HG02885 (cell line): Measurements from ENCODE around the gene SSBP4.
"Not testable (repeated sequence)": the region's sequence is repeated elsewhere in the genome, so short reads cannot be mapped to it uniquely, and the experiment has no call there.

ENCODE experiments used
- ATAC-seq: cut with Tn5 transposase; IDR thresholded peaks from one replicate; pipeline ENCODE4 v1.9.1; 2021; ENCODE audit warnings: mild to moderate bottlenecking; ENCODE audit not compliant: unreplicated experiment, poor library complexity

The SSBP4 gene

DNA sequence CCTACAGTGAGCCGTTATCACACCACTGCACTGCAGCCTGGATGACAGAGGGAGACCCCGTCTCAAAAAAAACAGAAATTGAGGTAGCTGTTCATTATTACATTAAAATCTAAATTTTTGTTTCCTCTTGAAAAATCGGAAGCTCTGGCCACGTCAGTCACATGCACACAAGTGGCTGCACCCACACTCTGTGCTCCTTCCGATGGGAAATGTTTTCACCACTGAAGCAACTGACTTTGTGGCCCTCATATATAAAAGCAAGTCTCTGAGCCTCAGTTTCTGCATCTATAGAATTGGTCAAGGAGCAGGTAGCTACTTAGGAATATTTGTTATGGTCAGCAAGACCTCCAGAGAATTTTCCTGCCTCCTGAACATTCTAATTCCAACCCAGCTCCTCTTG, 26.3 kb upstream of the SSBP4 start:
- no peak for ATAC-seq

DNA sequence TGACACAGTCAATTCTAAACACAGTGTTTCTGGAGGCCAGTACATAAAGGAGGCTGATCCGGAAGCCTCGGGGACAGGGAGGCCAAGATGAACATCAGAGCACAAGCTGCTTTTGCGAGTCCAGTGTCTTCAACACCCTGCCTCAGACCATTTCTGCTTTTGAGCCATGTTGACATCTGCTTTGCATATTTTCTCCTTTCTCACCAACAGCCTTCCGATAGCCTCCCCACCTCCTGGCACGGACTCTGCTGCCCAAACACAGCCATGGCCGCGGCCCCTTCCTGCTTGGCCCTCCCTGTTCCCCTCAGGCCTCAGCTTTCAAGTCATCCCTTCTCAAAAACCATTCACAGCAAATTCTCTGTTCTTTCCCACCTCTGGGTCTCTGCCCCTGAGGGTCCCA, 25.4 kb upstream of the SSBP4 start:
- no peak for ATAC-seq

DNA sequence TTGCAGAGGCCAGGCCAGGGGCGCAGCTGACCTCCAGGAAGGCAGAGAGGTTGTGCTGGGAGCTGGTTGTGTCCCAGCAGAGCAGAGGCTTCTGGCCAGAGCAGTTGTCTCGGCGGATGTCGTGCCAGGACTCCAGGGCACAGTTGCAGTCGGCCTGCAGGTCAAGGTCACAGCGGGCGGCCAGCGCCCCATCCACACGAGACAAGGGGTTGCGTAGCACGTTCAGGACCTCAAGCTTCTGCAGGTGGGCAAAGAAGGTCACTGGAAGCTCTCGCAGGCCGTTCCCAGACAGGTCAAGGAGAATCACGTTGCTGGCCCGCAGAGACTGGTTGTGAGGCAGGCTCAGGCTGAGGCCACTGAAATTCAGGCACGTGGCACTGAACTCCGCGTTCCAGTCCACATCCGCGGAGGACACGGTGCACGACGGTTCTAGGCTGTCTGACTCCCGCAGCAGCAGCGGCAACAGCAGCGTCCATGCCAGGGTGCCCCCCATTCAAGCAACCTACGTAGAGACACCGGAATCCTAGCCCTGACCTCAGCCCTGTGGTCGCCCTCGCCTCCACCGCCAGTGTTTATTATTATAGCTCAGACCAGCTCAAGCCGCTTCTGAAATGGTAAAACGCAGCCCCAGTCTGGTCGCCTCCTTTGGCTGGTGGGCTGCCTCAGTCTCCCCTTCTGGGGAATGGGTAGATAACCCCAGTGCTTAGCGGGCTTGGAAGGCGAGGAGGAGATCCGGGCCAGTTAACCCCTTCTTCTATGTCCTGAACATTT, 22.5 kb upstream of the SSBP4 start:
- no peak for ATAC-seq

DNA sequence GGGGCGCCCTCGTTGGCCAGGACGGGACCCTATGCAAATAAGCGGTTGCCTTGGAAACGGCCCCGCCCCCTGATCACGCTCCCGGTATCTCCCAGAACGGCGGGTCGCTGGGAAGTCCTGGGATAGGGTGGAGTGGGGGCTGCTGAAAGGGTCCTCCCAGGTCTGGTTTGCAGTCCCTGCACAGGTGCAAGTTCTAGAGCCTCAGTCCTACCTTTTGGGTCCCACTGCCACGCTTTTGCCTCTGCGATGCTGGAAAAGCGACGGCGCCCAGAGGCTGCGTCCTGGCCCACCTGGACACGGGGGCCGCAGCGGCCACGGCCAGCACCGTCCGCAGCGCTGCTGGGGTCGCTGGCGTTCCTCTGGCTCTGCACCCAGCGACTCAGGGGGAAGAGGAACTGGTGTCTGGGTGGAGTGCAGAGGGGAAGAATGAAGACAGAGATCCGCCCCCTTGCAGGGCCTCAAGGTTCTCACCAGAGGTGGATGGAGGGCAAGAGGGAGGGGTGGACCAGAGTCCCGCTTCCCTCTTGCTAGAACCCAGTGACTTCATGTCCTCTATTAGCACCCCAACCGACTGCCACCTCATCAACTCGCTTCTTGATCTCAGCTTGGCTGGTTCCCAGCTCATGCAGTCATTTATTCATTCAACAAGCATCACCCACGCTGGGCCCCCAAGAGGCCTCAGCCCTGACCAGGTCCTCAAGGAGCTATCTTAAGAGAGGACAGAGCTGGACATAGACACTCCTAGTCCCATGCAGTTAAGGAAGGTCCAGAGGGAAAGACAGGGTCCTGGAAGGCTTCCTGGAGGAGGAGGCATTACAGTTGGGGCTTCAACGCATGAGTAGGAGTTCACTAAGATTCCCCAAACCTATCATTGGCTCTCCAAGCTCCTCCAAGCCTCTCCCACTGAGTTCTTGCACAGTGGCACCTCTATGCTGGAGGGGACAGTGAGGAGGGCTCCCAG, 21.7 kb upstream of the SSBP4 start, which contains the start of gene LRRC25:
TSS of gene LRRC25 (minus strand) at position 381 of the 961 bp plus-strand sequence. CDS start 659 bp downstream, outside the sequence.
- ATAC-seq = no peak

DNA sequence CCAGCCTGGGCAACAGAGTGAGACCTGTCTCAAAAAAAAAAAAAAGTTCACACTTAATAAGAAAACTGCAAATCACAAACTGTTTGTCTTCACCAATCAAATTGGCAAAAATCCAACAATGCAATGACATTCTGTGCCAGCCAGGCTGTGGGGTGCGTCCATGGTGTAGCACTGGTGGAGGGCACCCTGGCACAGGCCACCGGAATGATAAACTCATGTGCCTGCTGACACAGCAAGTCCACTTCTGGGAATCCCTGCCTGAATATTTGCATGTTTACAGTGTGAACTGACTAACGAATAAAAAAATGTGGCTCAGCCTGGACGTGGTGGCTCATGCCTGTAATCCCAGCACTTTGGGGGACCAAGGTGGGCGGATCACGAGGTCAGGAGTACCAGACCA, 20.2 kb upstream of the SSBP4 start:
- ATAC-seq = no peak

DNA sequence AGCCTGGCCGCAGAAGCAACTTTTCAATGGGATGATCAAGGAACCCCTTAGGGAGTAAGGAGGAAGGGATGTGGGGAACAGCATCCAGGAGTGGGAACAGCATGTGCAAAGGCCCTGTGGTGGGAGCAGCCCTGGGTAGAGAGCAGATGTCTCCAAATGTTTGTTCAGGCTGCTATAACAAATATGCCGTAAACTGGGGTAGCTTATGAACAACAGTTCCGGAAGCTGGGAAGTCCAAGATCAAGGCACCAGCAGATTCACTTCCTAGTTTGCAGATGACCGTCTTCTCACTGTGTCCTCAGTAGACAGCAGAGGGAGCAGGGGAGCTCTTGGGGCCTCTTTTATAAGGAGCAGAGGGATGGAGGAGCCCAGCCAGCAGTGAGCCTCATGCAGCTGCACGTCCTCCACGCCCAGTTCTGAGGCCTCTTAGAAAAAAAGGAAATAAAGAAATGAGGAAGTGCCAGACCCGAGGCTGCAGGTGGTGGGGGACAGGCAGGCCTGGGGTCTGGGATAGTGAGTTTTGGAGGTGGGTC, 17.6 kb upstream of the SSBP4 start:
- no peak for ATAC-seq

DNA sequence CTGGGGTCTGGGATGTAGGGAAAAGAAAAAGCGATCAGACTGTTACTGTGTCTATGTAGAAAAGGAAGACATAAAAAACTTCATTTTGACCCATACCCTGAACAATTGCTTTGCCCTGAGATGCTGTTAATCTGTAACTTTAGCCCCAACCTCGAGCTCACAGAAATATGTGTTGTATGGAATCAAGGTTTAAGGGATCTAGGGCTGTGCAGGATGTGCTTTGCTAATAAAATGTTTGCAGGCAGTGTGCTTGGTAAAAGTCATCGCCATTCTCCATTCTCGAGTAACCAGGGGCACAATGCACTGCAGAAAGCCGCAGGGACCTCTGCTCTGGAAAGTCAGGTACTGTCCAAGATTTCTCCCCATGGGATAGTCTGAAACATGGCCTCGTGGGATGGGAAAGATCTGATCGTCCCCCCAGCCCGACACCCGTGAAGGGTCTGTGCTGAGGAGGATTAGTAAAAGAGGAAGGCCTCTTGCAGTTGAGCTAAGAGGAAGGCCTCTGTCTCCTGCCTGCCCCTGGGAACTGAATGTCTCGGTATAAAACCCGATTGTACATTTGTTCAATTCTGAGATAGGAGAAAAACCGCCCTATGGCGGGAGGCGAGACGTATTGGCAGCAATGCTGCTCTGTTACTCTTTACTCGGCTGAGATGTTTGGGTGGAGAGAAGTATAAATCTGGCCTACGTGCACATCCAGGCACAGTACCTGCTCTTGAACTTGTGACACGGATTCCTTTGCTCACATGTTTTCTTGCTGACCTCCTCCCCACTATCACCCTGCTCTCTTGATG, 16.5 kb upstream of the SSBP4 start:
- not testable (repeated sequence) for ATAC-seq

DNA sequence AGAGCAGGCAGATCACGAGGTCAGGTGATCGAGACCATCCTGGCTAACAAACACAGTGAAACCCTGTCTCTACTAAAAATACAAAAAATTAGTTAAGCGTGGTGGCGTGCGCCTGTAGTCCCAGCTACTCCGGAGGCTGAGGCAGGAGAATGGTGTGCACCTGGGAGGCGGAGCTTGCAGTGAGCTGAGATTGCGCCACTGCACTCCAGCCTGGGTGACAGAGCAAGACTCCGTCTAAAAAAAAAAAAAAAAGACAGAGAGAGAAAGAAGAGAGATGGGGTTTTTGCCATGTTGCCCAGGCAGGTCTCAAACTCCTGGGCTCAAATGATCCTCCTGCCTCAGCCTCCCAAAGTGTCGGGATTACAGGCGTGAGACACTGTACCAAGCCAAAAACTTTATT, 13.4 kb upstream of the SSBP4 start:
- not testable (repeated sequence) for ATAC-seq

DNA sequence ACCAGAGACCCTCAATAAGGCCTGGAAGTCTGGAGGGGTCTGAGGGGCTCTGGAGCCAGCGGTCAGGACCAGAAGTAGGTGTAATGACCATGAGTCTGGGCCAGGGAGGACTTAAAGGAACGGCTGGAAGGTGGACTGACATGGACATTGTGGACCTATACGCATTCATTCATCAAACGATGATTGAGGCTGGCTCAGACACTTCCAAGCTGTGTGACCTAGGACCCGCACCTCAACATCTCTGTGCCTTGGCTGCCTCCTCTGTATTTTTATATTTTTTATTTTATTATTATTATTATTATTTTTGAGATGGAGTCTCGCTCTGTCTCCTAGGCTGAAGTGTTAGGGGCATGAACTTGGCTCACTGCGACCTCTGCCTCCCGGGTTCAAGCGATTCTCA, 12.4 kb upstream of the SSBP4 start:
- ATAC-seq = no peak

DNA sequence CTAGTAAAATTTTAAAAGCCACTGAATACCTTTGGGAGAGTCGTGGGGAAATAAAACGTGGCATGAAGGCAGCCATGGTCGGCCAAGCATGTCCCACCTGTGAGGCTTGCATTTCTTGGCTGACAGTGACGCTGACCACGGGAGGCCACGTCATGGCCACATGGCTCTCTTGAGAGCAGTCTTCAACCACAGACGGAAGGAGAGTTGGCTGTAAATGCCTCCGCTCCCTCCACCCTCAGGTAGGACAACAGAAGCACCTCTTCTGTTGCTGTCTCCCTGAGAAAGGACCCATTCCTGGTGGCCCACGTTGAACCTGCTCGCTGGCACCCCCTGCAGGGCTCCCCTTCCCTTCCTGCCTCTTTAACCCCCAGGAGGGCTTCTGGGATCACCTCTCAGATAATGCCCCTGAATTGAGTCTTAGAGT, 11.1 kb upstream of the SSBP4 start:
- ATAC-seq = no peak

DNA sequence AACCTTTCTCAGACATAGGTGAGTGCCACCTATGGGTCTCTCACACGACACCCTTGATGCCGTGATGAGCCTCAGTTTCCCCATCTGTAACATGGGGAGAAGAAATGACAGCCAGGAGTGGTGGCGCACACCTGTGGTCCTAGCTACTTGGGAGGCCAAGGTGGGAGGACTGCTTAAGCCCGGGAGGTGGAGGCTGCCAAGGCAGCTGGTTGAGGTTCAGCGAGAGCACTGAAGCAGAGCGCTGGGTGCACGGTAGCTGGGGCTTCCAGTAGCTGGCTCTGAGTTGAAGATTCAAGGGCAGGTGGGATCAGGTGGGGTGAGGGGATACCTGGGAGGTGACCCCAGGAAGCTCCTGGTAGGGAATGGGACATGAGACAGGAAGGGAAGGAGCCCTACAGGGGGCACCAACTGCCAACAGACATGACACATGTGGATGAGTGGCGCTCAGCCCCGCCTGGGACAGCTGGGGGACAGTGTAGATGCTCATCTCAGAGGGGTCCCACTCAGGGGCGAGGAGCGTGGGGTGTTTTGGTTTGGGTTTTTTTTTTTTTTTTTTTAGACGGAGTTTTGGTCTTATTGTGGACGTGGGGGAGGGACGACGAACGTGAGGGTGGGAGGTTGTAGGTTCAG, 6.5 kb upstream of the SSBP4 start:
- no peak for ATAC-seq

DNA sequence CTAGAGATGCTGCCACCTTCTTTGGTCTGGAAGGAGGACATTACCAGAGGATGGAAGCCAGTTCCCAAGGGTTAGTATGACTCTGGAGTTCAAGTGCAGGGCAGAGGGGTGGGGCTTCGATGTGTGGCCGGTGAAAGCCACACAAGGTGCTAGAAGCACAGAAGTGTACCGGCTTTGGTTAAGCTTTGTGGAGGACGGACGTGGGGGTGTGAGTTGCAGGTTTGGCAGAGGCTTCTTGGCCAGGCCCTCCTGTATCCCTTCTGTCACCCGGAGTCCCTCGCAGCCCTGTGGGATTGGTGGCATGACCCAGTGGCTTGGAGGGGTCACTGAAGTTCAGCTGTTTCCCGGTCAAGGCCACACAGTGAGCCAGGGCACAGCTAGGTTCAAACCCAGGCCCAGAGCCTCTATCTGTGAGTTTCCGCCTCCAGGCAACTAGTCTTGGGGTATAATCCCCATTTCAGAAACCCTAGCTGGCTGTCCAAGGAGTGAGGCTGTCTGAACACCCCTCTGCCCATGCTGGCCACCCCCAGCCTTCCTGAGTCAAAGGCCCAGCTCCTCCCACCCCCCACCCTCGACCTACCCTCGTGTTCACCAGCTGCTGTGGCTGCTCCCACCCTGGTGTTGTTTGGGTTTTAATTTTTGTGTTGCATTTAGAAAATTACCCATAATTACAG, 4.6 kb upstream of the SSBP4 start:
- ATAC-seq = no peak

DNA sequence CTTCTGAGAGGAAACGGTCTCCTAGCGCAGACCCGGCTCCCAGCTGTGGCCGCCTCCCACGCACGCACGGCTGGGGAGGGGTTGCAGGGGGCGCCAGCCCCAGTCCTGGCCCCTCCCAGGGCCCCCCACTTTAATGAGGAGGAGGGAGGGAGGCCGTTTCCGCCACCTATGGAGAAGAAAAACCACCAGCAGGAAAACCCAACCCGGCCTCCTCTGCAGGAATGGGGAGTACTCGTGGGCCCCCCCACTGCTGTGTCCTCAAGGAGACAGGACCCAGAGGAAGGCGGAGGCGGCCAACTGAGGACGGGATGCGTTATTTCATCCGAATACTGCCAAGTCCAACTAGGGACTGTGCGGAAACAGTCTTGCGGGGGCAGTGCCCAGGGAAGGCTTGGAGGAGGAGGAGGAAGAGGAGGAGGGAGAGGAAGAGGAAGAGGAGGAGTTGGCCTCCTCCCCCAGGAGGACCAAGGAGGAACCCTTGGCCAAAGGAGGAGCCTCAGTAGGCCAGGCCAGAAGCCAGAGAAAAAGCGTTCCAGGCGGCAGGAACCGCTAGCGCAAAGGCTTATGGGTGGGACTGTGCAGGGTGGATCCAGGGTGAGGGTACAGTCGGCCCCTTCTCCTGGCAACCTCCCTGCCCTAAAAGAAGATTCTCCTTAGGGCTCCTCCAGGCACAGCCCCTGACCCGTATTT, 3.9 kb upstream of the SSBP4 start:
- ATAC-seq = no peak

DNA sequence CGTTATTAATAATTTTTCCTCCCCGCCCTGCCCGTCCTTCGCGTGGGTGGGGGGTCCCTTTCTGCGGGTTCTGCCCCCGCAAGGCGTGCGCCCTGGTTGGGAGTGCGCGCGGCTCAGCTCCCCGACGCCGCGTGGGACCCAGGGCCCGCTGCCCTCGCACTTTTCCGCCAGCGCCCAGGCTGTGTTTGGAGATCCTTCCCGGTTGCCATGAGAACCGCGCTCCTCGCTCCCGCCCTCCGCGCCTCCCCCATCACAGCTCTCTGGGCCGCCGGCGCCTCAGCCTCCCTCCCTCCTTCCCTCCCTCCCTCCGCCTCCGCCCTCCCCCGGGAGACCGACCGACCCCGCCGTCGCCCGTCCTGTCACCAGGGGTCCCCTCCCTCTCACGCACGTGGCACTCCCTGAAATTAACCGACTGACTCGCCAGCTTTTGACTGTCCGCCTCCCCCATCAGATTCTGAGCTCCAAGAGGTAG, 2.4 kb upstream of the SSBP4 start:
- ATAC-seq = no peak

DNA sequence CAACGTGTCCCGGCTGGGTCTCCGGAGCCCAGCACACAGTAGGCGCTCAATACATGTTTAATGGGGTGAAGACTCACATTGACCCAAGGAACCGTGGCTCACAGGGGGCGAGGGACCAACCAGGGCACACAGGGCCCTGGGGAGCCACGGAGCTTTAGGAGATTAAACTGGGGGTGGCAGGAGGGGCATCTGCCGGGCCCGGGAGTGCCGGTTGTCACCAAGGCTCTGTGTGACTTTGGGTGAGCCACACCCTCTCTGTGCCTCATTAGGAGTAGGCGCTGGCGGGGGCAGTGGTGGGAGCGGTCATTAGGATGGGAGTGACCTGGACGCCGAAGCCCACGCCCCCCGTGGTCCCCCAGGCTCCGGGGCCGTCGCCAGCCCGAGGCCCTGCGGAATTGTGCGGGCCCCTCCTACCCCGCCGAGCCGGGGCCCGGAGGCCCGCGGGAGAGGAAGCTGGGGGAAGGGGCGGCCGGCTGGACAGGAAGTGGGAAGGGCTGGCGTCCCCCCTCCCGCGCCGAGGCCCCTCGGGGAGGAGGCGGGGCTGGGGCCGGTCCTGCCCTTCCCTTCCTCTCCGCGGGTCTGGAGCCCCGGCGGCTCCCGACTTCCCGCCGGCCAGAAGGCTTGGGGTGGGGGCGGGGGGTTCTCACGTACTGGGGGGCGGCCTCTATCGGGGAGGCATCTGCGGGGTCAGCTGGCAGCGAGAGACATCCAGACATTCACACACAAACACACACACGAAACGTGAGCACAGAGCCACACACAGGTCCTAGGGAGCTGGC, 1.8 kb upstream of the SSBP4 start:
- no peak for ATAC-seq

DNA sequence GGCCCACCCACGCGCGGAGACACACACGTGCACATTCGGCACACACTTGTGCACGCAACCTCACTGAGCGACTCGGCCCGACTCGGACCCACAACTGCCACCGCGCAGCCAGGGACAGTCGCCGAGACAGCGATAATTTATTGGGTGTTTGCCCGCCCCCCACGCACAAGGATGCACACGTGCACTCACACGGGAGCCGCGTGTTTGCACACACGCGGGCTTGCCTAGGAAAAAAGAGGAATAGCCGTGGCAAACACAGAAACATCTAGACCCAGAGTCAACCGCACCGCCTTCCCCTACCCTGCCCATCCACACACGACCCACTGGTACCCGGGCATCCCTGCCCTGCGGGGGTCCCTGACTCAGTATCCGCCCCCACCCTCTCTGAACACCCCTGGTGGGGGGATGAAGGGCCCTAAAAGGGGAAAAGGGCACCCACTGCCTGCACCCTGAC, 1.1 kb upstream of the SSBP4 start:
- ATAC-seq = no peak

DNA sequence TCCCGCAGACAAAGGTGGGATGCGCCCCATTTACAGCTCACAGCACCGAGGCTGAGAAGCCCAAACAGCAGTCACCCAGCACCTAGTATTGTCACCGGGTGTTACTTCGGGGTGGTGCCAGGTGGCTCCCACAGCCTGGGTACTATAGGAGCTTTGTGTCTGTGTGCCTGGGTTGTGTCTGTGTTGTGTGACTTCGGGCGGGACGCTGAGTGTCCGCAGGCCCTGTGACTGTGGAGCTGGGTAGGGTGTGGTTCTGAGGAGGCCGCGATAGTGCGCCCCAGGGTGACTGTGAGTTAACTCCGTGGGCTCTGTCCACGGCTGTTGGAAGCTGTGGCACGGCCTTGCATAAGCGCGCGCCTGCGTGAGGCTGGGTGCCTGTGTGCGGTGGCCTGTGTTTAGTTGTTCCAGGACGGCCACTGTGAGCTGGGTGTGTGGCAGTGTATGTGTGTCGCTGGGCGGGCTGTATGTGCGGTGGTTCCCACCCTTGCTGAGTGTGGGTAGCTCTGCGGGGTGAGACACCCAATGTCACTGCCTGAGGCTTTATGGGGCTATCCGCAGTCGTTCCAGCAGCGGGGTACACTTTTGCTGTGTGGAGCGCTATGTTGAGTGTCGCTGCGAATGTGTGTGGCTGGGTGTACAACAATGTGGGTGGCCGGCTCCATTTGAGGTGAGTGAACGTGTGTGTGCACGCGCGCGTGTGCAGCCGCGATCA, 559 bp upstream of the SSBP4 start:
- peak; percentile 3 for ATAC-seq
